GM19468 (cell line): ENCODE results near the gene GPC3.

Source experiments
- ATAC-seq: cut with Tn5 transposase; IDR thresholded peaks from one replicate; pipeline ENCODE4 v1.9.1; 2021; ENCODE audit warnings: mild to moderate bottlenecking, moderate library complexity, moderate number of reproducible peaks; ENCODE audit not compliant: unreplicated experiment; ENCODE audit errors: extremely low read depth

Gene GPC3

DNA sequence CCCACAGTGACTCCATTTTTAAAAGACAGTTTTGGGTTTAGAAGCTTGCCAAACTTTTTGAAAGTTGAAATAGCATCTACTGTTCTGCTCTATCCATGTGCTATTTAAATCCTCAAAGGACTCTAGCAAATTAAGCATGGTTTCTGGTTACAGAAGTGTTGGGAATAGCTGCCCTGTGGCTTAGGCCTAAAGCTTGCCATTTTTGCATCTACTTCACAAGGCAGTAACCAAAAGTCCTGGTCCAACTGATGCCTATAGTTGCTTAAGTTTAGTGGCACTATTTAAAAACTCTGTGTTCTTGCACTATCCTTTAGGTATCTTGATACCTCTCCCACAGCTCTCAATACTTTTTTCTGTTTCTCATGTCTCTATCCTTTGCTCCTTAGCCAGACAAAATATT, 319.1 kb downstream of the GPC3 start:
- no peak for ATAC-seq

DNA sequence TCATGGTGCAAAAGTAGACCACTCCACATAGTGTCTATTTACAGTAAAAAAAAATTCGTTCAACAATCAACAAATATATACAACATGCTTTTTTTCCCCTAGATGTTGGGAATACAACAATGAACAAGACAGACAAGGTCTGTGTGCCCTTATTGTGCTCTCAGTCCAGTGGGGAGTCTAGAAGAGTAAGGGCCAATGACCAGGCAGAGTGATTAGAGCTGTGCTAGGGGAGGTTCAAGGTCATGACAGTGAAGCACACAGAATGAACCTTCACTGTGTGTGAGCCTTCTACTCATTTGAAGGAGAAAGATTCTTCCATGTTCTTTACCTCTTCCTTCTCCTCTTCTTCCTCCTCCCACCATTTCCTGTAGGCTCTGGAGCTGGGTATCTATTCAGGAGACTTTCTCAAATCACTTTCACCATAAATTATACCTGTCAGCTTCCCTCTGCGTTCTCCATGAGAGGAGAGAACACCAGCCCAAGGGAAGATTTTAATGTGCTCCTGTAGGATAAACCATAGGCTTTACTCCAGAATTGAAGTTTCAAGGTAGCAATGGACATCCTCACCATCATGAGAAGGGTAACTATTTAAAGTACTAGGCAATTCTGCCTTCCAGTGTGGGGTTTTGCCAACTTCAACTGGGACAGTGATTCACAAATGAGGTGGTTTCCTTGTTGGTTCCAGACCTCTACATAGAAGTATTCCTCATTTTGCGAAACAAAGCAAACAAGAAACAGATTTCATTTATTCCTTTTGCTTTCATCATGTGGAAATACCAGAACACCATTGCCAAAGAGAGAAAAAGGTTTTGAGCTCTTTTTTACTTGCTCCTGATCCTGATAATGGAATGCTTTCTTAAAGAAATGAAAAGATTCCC, 323.2 kb downstream of the GPC3 start:
- no peak for ATAC-seq

DNA sequence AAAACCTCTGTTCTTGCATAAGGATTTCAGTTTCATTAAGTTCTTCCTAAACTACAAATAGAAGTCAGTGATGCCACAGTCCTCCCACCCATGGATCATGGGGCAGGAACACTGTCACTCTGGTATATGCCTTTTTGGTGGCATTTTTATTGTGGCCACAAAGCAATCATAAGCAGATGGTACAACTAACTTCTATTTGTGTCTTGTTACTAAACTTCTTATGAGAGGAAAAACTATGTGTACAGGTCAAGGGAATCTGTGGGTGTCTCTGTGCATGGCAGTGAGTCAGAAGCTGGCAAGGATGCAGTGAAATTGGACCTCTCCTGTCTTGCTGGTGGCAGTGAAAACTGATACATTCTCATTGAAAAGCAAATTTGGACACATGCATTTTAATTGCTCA, 325.1 kb downstream of the GPC3 start:
- no peak for ATAC-seq

DNA sequence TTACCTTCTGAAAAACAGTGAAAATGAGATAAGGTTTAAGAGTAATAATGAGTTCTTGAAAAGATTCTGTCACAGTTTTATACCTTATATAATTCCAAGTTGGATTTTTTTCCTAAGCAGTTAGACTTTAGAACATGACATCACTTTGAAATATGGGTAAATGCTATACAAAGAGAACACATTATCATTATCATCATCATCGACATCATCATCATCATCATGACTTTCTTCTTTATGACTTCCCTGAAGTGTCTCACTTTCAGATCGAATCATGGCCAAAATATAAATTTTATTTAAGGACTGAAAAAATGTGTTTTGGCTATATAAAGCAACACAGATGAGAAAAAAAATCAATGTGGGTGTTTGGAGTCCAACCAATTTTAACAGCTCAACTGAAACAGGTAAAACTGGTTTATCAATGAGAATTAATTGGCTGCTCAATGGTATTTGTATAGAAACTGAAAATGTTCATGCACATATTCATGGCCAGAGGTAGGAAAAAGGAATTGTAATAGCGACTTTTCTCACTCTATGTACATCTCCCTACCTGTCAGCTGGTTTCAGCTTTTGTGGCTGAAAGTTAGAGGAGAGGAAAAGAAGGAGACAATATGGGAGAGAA, 327.0 kb downstream of the GPC3 start:
- no peak for ATAC-seq

DNA sequence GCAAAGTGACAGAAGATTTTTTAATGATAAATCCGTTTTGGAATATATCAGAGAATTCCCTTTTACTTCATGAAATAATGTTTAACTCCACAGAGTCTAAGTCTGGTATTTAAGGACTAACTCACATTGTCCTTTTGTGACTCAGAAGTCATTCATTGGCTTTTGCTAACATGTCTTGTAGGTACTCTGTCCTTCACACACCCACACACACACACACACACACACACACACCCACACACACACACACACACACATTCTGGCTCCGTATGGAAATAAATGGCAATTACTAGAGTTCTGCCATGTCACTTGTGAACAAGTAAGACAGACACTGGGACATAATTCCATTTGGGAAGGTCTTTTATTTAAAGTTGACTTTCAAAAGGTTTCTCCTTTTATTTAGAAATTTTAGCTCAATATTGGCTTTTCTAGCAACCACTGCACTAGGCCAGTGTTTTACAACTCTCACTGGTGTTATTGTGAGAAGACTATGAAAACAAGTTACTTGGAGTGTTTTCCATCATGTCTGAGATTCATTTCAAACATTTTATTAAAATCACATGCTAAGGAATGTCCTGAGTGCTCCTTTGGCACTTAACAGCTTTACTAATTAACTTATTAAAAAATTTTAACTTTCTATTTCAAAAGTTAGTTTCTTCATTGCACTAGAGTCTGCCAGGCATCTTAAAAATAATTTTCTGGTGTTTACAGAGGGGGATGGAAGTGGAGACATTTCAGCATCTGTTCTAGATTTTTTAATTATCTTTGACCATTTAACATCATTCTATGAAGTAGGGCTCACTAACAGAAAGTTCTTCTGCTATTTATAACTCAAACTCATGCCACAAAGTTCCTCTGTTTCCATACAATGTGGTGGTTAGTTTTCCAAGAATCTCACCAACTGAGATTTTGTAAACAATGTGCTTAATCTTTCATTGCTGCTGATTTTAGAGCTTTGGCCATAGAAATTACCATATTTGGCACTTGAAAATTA, 329.8 kb downstream of the GPC3 start:
- ATAC-seq: no peak

DNA sequence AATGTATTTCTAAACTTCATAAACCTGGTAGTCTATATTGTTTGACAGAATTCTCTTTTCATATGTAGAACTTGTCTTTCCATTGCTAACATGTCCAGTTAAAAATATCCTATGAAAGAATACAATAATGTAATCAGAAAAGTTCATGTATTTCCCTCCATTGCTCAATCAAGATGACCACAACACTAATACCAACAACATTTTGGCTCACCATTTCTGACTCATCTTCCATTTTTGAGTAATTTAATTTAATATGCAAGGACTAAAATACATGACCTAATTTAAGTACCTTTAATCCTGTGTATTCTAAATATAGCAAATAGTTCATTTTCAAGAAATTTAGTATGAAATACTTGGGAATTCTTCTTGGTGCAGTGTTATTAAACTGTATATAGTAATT, 330.6 kb downstream of the GPC3 start:
- ATAC-seq: no peak

DNA sequence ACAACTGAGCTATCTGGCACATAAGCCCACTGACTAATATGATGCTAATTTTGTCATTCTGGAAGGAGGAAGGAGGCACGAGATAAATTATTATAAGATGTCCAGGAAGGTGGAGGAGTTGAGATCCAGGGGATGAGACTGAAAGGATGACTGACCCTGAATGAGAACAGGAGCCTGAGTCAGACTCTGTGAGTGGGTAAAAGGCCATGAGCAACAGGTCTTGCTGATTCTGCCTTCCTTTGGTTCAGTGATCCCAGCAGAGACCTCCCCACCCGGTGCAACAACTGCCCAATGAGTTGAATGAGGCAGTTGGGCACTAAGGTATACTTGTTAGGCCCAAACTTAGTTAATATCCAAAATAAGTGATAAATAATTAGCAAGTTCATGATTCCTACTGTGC, 332.0 kb downstream of the GPC3 start:
- ATAC-seq: no peak

DNA sequence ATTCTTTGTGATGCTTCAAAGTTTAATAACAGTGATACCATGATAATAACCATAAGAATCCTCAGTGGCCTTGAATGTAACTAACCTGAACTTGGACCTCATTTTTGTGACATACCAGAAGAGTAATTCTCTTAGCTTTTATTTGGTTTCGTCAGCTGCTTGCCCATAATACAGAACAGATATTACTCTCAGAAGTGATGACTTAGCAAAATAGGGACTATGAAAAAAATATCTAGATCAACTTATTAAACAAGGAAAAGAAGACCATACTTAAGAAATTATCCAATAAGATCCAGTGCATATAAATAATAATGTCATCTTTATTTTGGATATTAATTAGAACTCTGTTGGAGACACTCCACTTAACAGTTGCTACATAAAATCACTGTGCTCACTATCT, 333.2 kb downstream of the GPC3 start:
- ATAC-seq: no peak

DNA sequence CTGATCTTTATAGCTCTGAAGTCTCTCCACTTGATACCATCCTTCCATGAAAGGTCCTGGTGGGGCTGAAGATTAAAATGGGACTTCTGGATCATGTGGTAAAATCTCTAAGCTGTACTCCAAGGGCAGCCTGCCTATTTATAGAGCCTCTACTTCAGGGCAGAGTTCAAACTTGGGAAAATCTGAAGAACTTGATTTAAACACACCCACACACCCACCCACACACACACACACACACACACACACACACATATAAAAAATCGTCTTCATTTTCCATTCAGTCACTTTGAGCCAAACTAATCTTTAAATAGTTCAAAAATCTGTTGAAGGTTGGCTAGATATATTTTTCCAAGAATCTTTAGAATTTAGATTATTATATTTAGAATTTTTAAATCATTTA, 335.2 kb downstream of the GPC3 start:
- no peak for ATAC-seq

DNA sequence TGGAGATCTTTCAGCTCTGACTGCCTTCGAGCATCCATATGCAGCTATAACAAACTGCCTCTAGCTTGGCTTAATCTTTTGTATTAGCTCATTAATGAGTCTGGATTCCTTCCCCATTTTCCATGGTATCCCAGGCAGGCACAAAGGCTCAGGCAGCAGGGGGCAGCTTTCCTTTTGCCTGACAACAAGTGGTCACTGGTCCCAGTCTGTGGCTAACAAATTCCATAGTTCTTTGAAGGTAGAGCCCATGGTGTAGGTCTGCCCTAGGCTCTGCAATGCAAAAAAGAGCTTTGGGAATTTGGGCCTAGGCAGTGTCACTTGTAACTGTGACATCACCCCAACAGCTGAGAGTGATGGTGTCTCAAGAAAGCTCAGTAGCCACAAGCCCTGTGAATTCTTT, 335.7 kb downstream of the GPC3 start:
- ATAC-seq: no peak

DNA sequence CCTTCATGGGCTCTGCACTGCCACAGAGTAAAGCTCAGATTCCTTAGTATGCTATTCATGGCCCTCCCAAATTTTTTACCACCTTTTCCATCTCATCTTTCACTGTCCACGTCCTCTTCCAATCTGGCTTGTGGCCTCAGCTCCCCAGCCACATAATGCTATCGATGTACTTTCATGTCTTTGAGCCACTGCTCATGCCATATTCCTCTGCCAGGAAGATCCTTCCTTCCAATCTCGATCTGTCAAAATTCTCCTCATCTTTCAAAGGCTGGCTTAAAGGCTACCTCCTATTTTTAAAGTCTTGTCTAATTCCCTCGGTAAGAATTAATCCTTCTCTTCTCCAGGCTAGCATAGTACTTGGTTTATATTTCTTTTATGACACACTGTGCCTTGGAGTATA, 336.8 kb downstream of the GPC3 start:
- no peak for ATAC-seq

DNA sequence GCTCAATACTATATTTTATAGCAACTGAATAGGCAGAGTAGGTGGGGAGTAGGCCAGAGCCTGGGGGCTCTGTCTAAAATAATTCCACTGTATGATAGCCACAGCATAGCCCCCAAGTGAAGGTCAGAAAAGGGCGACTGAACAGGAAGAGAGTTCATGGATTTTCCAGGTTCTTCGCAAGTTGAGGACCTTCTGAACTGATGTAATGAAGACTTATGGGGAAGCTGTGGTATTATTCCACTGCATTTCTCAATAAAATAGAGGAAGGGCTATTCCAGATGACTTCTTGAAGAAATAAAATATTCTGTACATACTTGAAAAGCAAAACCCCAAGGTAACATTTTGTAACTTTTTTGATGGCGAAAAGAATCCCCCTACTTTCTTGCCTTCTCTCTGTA, 338.7 kb downstream of the GPC3 start:
- no peak for ATAC-seq

DNA sequence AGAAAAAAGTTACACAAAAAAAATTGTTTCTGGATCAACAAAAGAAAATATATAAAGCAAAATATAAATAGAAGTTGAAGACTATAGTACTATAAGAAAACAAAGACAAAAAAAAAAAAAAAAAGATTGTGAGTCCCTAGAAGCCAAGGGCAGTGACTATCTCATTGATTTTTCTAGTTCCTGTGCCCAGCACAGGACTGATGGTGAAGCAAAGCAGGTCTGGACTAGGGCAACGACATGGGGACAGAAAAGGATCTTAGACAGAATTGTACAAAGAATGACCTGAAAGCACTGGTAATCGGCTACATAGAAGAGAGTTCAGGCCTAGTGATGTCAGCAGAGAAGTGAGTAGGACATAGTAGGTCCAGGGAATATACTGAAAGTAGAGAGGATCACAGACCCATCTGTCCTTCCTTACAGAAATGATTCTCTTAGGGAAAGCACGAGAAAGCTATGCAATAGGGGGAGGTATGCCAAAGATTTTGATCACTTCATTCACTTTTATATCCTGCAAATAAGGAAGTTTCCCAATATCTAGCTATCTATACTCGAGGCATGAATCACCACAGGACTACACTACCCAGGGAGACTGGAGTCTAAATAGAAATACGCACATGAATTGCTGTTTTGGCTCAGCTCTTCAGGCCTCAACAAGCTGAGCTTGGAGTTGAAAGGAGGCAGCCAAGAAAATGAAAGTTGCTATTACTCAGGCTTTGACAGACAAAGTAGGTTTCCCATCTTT, 339.2 kb downstream of the GPC3 start:
- no peak for ATAC-seq

DNA sequence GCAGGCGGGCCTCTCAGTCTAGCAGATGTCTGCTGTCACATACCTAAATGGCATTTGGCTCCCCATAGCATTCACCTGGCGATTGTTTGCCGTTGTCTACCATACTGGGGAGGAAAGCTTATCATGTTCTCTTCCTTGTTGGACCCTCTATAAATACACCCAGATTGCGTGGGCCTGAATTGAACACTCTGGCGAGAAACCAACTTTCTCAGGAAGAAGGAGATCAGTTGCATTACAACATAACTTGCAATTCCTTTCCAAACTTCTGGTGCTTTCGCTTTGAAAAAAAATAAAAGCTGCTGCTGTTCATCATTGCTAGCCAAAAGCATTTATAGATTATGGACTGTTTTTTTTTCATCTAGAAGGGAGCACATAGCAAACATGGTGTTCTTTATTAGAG, 340.1 kb downstream of the GPC3 start:
- ATAC-seq: no peak

DNA sequence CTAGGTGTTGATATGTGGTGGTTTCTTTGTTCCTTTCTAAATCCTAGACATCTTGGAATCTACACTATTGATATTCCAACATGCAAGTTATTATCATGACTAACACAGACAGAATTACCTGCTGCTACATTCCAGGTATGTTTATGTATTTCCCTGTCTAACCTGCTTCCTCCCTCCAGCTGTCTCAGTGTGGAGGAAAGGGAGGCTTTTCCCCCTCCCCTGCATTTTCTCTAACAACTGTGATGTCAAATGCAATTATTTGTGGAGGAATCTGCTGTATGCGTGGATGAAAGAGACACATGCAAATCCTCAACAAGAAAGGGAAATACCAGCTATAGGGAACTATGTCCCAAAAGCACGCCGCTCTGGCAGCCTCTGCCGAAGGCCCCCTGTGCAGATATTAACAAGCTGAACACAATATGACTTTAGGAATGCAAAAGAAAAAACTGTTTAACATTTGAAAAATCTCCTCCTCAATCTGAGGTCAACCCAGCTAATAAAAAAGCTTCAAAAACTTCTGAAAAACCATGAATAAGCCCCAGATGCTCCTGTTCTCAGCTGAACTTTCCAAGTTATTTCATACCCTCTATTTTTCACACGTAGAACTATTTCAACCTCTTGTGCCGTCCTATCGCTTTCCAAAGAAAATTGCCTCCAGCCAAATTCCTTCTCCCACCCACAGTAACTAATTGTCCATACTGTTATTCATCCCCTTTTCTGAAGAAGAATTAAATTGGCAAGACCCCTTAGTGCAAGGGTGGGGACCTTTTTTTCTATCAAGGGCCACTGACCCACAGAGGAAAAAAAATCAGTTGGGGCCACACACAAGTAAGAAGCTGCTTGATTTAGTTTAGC, 345.0 kb downstream of the GPC3 start:
- no peak for ATAC-seq

DNA sequence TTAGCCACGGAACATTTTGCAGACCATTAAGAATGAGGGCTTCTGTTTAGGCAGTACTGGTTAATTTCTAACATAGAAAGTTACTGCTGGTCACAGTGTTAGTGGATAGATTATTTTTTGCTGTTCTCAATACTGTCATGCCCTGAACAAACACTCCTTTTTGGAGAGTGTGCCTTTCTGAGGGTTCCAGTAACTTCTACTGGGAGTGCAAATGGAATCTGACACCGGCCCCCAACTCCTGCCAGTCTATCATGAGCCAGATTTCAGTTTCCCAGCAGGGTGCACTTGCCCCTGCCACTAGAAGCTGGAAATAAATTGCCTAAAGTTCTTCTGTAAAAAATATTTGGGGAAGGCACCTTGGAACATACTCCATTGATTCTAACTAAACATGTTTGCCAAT, 345.7 kb downstream of the GPC3 start:
- no peak for ATAC-seq

DNA sequence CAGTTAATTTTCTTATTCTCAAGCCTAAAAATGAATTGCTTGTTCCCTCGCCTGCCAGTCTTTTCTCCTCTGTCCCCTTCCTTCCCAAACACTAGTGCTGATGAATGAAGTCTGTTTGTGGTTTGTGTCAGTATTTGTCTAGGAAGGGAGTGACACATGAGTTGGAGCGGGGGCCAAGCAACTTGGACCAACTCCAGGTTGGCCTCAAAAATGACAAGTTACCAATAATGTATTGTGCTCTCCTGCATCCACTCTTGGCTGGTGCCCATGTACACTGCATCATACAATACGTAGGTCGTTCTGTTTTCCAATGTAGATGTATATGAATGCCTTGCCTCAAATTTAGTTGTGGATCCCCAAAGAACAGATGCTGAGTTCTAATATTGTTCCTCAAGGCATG, 347.1 kb downstream of the GPC3 start:
- ATAC-seq: no peak

DNA sequence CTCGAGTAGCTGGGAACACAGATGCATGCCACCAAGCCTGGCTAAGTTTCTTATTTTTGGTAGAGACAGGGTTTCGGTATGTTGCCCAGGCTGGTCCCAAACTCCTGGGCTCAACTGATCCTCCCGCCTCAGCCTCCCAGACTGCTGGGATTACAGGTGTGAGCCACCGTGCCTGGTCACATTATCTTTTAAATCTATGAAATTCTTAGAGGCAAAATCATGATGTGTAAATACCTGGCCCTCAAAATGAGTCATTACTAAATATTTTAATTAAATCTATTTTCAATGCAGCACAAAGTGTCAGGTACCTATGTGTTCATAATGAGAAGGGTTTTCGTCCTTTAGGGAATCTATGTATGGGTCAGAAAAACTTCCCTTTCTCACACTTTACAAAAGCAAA, 347.6 kb downstream of the GPC3 start:
- no peak for ATAC-seq

DNA sequence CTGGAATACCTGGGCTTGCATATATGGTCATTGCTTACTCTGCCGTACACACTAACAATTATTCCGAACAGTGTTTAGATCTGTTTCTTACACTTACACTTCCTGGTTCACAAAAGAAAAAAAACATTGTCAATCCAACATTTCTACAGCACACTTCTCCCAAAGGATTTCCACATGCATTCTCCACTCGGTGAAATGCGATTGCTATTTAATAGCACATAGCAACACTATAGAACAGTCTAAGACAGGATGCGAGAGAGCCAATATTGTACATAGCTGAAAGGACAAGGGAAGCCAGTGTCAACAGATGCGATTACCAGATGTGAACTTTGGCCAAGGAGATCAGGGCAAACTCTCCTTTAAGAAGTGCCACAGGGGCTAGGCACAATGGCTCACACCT, 349.4 kb downstream of the GPC3 start:
- no peak for ATAC-seq
